Endothelial cell of umbilical vein (primary cell): Measurements from ENCODE around the gene PTPRK. TPM values are rescaled to one million over a fixed set of nuclear protein-coding genes. Genes with fewer than 3 reads are reported as not detected.

ENCODE experiments used
- BruUV-seq: library from RNA; stranded (reverse); fragments of 400-500 nt; replicated peaks from 2 replicates; lab custom pipeline; 2021; lab: Mats Ljungman, UMichigan
- CTCF ChIA-PET: fragments of 300-600, 350-600 bp; sonication (Branson Sonifier 250); formaldehyde crosslinking; loops from one replicate; lab custom pipeline; 2021; ENCODE audit warnings: antibody characterized with exemption, inconsistent platforms; lab: Charles Lee
- POLR2A ChIA-PET: fragments of 300-600, 350-600 bp; sonication (Branson Sonifier 250); formaldehyde crosslinking; loops from one replicate; lab custom pipeline; 2021; ENCODE audit warnings: antibody characterized with exemption, inconsistent platforms; lab: Charles Lee
- DNase-seq: peaks from one replicate; pipeline ENCODE4 v3.0.0-alpha.2; 2011; ENCODE audit warnings: low read depth, low spot score
- FAIRE-seq: peaks from 2 replicates; lab custom pipeline; 2011; peaks lifted over from hg19 to GRCh38; lab: Jason Lieb, UNC
- H2AFZ ChIP-seq: 2 replicates; pipeline ENCODE4 v1.6.0; 2012; ENCODE audit warnings: low read depth, low read length, control low read depth, inconsistent platforms
- H3K27ac ChIP-seq: 2 replicates; pipeline ENCODE4 v1.5.1; 2011; ENCODE audit warnings: low read depth, mild to moderate bottlenecking, control low read depth, low read length, moderate library complexity; ENCODE audit not compliant: insufficient read depth
- H3K27me3 ChIP-seq, 2 experiments: 2 replicates each; pipeline versions ENCODE4 v1.6.0 to v1.6.1; 2011; ENCODE audit warnings: low read length in 2 of 2, mixed read lengths in 1 of 2; ENCODE audit not compliant: control insufficient read depth in 2 of 2, insufficient read depth in 2 of 2
- H3K36me3 ChIP-seq, 2 experiments: 2 replicates in 1 of 2; 3 replicates in 1 of 2; pipeline ENCODE4 v1.5.1; 2011; ENCODE audit warnings: low read length in 2 of 2, mild to moderate bottlenecking in 1 of 2, moderate library complexity in 1 of 2; ENCODE audit not compliant: control insufficient read depth in 2 of 2, insufficient read depth in 2 of 2; ENCODE audit errors: extremely low read depth in 1 of 2
- H3K4me1 ChIP-seq: 3 replicates; pipeline ENCODE4 v1.5.1; 2011; ENCODE audit warnings: mild to moderate bottlenecking, low read length; ENCODE audit not compliant: control insufficient read depth, insufficient read depth; ENCODE audit errors: extremely low read depth
- H3K4me2 ChIP-seq: 2 replicates; pipeline ENCODE4 v1.6.1; 2011; ENCODE audit warnings: low read length, control low read depth, mixed read lengths; ENCODE audit not compliant: insufficient read depth
- H3K4me3 ChIP-seq, 3 experiments: fragments of 200-600 bp in 1 of 3; sonication (generic), shearing (Covaris generic) in 1 of 3; replicated peaks in 1 of 3; 2 replicates each; pipeline ENCODE4 v1.5.1; 2011 to 2016; ENCODE audit warnings: control low read depth in 3 of 3, low read length in 3 of 3, mild to moderate bottlenecking in 2 of 3, inconsistent platforms in 1 of 3, low read depth in 1 of 3, moderate library complexity in 1 of 3; ENCODE audit not compliant: insufficient read depth in 1 of 3
- H3K79me2 ChIP-seq: 2 replicates; pipeline ENCODE4 v1.6.0; 2012; ENCODE audit warnings: low read length, inconsistent platforms; ENCODE audit not compliant: control insufficient read depth, insufficient read depth
- H3K9ac ChIP-seq: replicated peaks from 2 replicates; pipeline ENCODE3; 2011; ENCODE audit warnings: low read length, control low read depth; ENCODE audit not compliant: insufficient read depth; ENCODE audit errors: extremely low read depth
- H3K9me1 ChIP-seq: replicated peaks from 3 replicates; pipeline ENCODE4 v1.6.0; 2011; ENCODE audit warnings: mild to moderate bottlenecking, low read length; ENCODE audit not compliant: control insufficient read depth, insufficient read depth; ENCODE audit errors: extremely low read depth
- H3K9me3 ChIP-seq: replicated peaks from 2 replicates; pipeline ENCODE4 v1.5.1; 2012; ENCODE audit warnings: low read length, inconsistent platforms; ENCODE audit not compliant: control insufficient read depth, insufficient read depth
- H4K20me1 ChIP-seq: replicated peaks from 2 replicates; pipeline ENCODE3; 2011; ENCODE audit warnings: mild to moderate bottlenecking, low read length; ENCODE audit not compliant: control insufficient read depth, insufficient read depth; ENCODE audit errors: extremely low read depth
- CTCF ChIP-seq, 2 donors: IDR thresholded peaks; 1 replicate in 1 of 2; 2 replicates in 1 of 2; pipeline ENCODE4 v1.5.1; 2011; ENCODE audit warnings: low read length in 2 of 2, mild to moderate bottlenecking in 2 of 2, moderate library complexity in 2 of 2, control low read depth in 1 of 2, inconsistent platforms in 1 of 2, low read depth in 1 of 2; ENCODE audit not compliant: insufficient read depth in 1 of 2; ENCODE audit errors: extremely low read depth in 1 of 2
- EZH2 ChIP-seq: IDR thresholded peaks from 2 replicates; pipeline ENCODE4 v1.6.1; 2012; ENCODE audit warnings: borderline replicate concordance, low read depth, mild to moderate bottlenecking, moderate library complexity, low read length, inconsistent platforms; ENCODE audit not compliant: severe bottlenecking
- FOS ChIP-seq: IDR thresholded peaks from 2 replicates; pipeline ENCODE4 v1.6.1; 2011; ENCODE audit warnings: mild to moderate bottlenecking, low read length, moderate library complexity, borderline replicate concordance; ENCODE audit not compliant: insufficient read depth
- GATA2 ChIP-seq: IDR thresholded peaks from 2 replicates; pipeline ENCODE4 v1.7.0; 2011; ENCODE audit warnings: low read depth, mild to moderate bottlenecking, moderate library complexity, mixed read lengths, low read length; ENCODE audit not compliant: insufficient read length, insufficient read depth
- JUN ChIP-seq: IDR thresholded peaks from 2 replicates; pipeline ENCODE4 v1.6.1; 2011; ENCODE audit warnings: borderline replicate concordance, low read depth; ENCODE audit not compliant: insufficient read length, insufficient read depth
- MAX ChIP-seq: IDR thresholded peaks from 2 replicates; pipeline ENCODE4 v1.6.1; 2011; ENCODE audit not compliant: insufficient read depth, insufficient read length
- MYC ChIP-seq: IDR thresholded peaks from one replicate; pipeline ENCODE4 v1.6.1; 2011; ENCODE audit warnings: mild to moderate bottlenecking, low read depth, low read length
- POLR2A ChIP-seq: IDR thresholded peaks from 2 replicates; pipeline ENCODE4 v1.6.1; 2012; ENCODE audit warnings: low read depth, mild to moderate bottlenecking, control low read depth, low read length
- POLR2AphosphoS5 ChIP-seq: IDR thresholded peaks from 2 replicates; pipeline ENCODE4 v1.6.1; 2012; ENCODE audit warnings: low read depth, mild to moderate bottlenecking, control low read depth, low read length, moderate library complexity; ENCODE audit not compliant: insufficient read depth
- dilution Hi-C: fragments of 300-500 bp; cut with MboI; formaldehyde crosslinking; loops from one replicate; pipeline ENCODE4 v1.15.0; 2019; ENCODE audit warnings: low sequenced_read_pairs; ENCODE audit not compliant: extremely low pct_ligation_motif_present
- intact Hi-C: fragments of 100-400 bp; cut with micrococcal nuclease; formaldehyde crosslinking; loops from one replicate; pipeline ENCODE4 v1.10.0; 2022
- polyA plus RNA-seq, 4 experiments: library from polyadenylated mRNA; depleted of rRNA in 3 of 4; stranded (reverse) in 3 of 4; unstranded in 1 of 4; fragments of >200 nt; gene quantifications; 2 replicates each; pipeline versions ENCODE4 v1.2.1 to v1.2.3, GENCODE V29; 2011 to 2012; ENCODE audit warnings: missing spikeins in 1 of 4
- total RNA-seq: library from RNA; stranded (reverse); gene quantifications from 2 replicates; pipeline ENCODE4 v1.2.3, GENCODE V29; 2021

Gene PTPRK
- total and polyA plus RNA-seq, 2 donors (not counting 3 experiments of a cell fraction or from before 2014, with no cell fraction given), result 15.2 to 74.0 TPM

DNA sequence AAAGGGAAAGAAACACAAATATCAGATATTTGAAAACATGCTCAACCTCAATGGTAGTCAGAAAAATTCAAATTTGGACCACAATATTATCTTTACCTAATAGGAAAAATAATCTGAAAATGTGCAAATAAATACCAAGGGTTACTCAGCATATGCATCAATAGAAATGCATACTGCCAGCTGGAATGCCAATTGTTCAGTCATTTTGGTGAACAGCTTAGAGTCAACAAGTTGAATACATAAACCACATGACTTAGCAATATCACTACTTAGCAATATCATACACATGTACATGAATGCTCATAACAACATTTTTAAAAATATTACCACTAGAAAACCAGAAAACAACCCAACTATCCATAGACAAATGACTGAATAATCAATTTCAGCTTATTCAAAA lies 212.7 kb downstream of the PTPRK start:
- no TSS peak for BruUV-seq
- ChIA-PET CTCF (no interaction called here), POLR2A (no interaction called here)
- no peak overlapping the region for H3K4me2 ChIP-seq
- no peaks in the 10 kb centered on the region for H3K9me3 ChIP-seq
- H4K20me1 ChIP-seq, result no peaks in the 10 kb centered on the region
- TF ChIP-seq MAX (no peak), CTCF (IDR thresholded peaks at IDR 0.05; ENCODE audit: extremely low read depth in 1 of 2, insufficient read depth in 1 of 2, low read depth in 1 of 2, low read length in 2 of 2) (no peak), POLR2A (no peak), MYC (no peak), EZH2 (no peak), FOS (no peak), GATA2 (no peak), JUN (no peak), POLR2AphosphoS5 (no peak)
- H3K79me2 ChIP-seq, result peaks cover 27% of the 10 kb centered on the region
- DNase-seq (no peak), FAIRE-seq (no peak)
- H3K9me1 ChIP-seq, result no peaks in the 10 kb centered on the region
- H3K27ac ChIP-seq, result no peak overlapping the region
- no peaks in the 10 kb centered on the region for H3K27me3 ChIP-seq
- no peak overlapping the region for H2AFZ ChIP-seq
- H3K9ac ChIP-seq, result no peak overlapping the region
- dilution Hi-C loops, result no loop called here
- no peaks in the 10 kb centered on the region for H3K36me3 ChIP-seq
- H3K4me3 ChIP-seq, result no peak overlapping the region
- intact Hi-C loops, result no loop called here
- peaks cover 11% of the 10 kb centered on the region for H3K4me1 ChIP-seq
